Astrocyte of the cerebellum (primary cell): ENCODE data around the gene AFAP1L1.

Experiments used
- DNase-seq: peaks from one replicate; pipeline ENCODE4 v3.0.0-alpha.2; 2011; ENCODE audit warnings: low read depth
- H3K4me3 ChIP-seq: 2 replicates; pipeline ENCODE4 v1.5.1; 2011; ENCODE audit warnings: mild to moderate bottlenecking, low read depth, low read length, moderate library complexity
- CTCF ChIP-seq: IDR thresholded peaks from 2 replicates; pipeline ENCODE4 v1.5.1; 2012; ENCODE audit warnings: low read length, low read depth, moderate library complexity, mild to moderate bottlenecking; ENCODE audit errors: missing control alignments
- in situ Hi-C: cut with HindIII; loops from 2 replicates; pipeline ENCODE4 v1.10.0; 2017; ENCODE audit warnings: low sequenced_read_pairs

AFAP1L1 gene

GRCh38 chr5:149271716-149272563, at the start of gene AFAP1L1:
Gene AFAP1L1 (plus strand): TSS chr5:149271859. CDS start chr5:149271969, 110 bp downstream.
- in situ Hi-C loops: no loop called here
- peak within 1 kb of the TSS; percentile 59 for H3K4me3 ChIP-seq
- no peak for DNase-seq
- TF ChIP-seq CTCF: no peak

GRCh38 chr5:149223081-149223848, 48.4 kb upstream of the AFAP1L1 start:
- TF ChIP-seq CTCF: no peak
- in situ Hi-C loops: no loop called here
- no peak for DNase-seq
- no peak overlapping the region for H3K4me3 ChIP-seq

GRCh38 chr5:149224282-149224681, 47.4 kb upstream of the AFAP1L1 start:
- H3K4me3 ChIP-seq: no peak overlapping the region
- no peak for TF ChIP-seq CTCF
- in situ Hi-C loops: no loop called here
- no peak for DNase-seq

- DNase-seq: no peak
- no peak overlapping the region for H3K4me3 ChIP-seq
- in situ Hi-C loops: no loop called here
- TF ChIP-seq CTCF: no peak
Observed at GRCh38 chr5:149227168-149227826, 44.4 kb upstream of the AFAP1L1 start.

- peak; percentile 82 for TF ChIP-seq CTCF
- H3K4me3 ChIP-seq: no peak overlapping the region
- DNase-seq: peak; percentile 75
- in situ Hi-C loops: no loop called here
Observed at GRCh38 chr5:149228618-149229297, 42.9 kb upstream of the AFAP1L1 start.
